GM18858 (cell line): ENCODE data around the gene ABCC9.
A peak's percentile ranks its signal among the peaks of the same experiment; 100 is the strongest.
"Not testable (repeated sequence)": the region's sequence is repeated elsewhere in the genome, so short reads cannot be mapped to it uniquely, and the experiment has no call there.

Source experiments
- ATAC-seq: cut with Tn5 transposase; IDR thresholded peaks from one replicate; pipeline ENCODE4 v1.9.1; 2021; ENCODE audit not compliant: unreplicated experiment

ABCC9 gene

DNA sequence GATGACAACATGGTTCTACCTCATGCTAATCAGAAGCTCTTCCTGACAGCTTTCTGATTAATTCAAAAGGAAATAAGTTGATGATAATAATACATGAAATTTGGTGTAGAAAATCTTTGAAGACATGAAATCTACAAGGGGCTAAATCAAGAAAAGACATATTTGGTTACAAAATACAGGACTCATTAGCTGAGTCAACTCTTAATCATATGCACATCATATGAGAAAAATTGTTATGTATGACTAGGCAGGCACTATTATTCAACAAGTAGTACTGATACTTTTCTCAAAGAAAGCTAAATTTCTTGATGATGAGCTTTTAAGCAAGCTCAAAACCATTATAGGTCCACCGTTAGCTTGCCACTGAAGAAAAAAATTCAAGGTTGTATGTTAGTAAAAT lies 7.1 kb downstream of the ABCC9 start:
- no peak for ATAC-seq

- no peak for ATAC-seq
Observed at GRCh38 chr12:21933656-21934055, 7.6 kb downstream of the ABCC9 start.

GRCh38 chr12:21929972-21930371 lies 11.3 kb downstream of the ABCC9 start:
- ATAC-seq: not testable (repeated sequence)

GRCh38 chr12:21925296-21925913 lies 15.8 kb downstream of the ABCC9 start:
- no peak for ATAC-seq

DNA sequence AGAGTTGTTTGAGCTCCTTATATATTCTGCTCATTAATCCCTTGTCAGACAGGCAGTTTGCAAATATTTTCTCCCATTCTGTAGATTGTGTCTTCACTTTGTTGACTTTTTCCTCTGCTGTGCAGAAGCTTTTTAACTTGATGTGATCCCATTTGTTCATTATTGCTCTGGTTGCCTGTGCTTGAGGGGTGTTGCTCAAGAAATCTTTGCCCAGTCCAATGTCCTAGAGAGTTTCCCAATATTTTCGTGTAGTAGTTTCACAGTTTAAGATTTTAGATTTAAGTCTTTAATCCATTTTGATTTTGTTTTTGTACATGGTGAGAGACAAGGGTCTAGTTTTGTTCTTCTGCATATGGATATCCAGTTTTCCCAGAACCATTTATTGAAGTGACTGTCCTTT lies 19.8 kb downstream of the ABCC9 start:
- ATAC-seq: no peak

- no peak for ATAC-seq
Observed at GRCh38 chr12:21918456-21918855, 22.8 kb downstream of the ABCC9 start.

DNA sequence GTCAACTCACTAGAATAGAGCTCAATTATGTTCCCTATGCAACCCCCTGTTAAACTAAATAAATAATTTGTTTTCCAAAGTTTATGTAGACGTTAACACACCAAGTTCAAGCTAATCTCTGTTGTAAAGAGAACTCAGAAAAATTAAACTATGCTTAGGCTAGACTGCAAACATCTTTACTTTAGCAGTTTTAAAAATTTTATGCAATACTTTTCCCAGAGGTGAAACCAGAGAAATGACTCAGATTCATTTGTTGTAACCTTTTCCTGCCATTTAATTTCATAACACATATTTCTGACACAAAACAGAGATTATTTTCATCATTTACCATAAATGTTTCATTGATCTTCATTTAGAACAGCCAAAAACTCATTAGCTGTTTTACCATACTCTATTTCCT lies 27.4 kb downstream of the ABCC9 start:
- no peak for ATAC-seq

- ATAC-seq: no peak
Observed at GRCh38 chr12:21912318-21912717, 28.9 kb downstream of the ABCC9 start.

- no peak for ATAC-seq
Observed at GRCh38 chr12:21911832-21912231, 29.4 kb downstream of the ABCC9 start.

DNA sequence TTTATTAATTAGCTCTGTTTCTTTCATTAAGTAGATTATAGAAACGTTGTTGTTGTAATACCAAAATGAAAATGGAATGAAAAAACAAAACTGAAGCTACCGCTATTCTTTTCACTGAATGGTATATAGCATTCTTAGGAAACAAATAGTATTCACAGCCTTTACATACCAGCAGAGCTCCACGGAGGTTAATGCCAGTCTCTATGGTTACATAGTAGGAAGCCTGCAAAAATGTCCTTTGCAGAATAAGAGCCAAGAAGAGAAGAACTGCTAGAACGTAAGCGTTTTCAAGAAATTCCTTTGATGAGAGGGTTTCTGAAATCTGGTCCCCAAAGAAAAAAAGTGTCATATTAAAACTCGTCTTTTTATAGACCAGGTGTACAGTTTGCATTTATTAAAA lies 30.6 kb downstream of the ABCC9 start:
- no peak for ATAC-seq

- ATAC-seq: no peak
Observed at GRCh38 chr12:21907948-21908837, 33.0 kb downstream of the ABCC9 start.

DNA sequence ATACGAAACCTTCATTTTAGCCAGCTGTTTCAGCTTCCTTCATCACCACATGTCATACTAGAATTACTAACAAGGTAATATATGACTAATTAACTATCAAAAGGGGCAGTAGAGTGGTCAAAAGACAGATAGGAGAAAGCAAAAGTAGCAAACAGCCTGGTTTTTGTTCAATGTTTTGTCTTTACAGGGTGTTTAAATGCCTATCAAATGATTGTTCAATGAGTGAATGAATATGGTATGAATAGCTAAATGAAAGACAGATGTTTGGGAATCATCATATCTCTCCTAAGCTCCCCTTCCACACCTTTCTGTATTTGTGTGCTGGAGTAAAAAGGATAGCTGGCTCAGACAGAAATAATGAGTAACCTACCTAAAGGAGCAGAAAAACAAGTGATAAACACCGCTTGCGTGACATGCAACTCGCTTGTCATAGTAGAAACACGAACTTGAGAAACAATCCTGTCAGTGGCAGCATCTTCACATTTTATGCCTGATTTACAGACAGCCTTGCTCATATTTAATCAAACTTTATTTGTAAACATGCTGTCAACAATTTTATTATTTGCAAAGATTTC lies 34.2 kb downstream of the ABCC9 start:
- peak; percentile 82 for ATAC-seq

GRCh38 chr12:21899532-21899931 lies 41.7 kb downstream of the ABCC9 start:
- ATAC-seq: not testable (repeated sequence)

DNA sequence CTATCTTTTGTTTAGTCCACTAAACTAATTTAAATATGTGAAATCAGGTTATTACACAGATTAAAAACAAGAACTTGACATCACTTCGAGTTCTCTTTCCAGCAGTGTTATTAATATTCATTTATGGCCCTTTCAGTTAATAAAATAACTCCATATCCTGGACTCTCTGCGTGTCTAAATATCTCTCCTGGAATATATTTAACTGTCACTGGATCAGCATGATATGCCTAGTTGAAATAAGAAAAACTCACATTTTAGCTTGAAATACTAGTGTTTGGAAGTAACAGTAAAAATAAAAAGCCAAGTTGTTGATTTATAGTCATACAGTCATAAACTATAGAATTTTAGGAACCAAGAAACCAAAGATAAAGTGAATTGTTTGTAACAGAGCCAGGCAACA lies 45.6 kb downstream of the ABCC9 start:
- no peak for ATAC-seq

DNA sequence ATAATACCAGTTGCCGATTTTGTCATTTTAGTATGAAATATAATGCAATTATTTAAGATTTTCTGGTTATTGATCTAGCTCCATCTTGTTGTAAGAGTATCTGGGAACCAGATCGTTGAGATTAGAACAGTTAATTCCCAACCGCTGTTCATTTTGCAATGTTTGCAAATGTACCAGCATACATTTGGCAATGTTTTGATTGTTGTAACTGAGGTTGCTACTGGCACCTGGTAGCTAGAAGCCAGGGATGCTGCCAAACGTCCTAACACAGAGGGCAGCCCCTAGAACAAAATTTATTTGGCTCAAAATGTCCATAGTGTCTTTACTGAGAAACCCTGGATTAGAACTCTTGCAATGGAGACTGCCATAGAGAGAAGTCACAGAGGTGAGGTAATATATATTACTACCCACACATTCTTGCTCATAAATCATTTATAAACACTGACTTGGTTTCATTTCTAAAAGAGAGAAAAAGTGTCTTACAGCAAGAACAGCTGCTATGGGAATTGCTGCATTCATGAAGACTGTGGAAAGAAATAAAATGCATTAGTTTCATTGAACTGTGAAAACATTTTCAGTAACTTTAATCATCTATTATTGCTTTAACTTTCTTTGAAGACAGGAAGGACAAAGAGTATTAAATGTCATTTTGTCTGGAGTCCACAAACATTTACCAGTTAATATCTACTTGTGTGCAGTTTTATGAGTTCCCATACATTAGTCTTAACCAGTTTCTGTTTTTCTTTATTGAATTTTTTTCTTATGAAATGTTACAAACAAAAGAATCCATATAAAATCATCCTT lies 46.2 kb downstream of the ABCC9 start:
- no peak for ATAC-seq

- ATAC-seq: no peak
Observed at GRCh38 chr12:21893924-21894323, 47.3 kb downstream of the ABCC9 start.

DNA sequence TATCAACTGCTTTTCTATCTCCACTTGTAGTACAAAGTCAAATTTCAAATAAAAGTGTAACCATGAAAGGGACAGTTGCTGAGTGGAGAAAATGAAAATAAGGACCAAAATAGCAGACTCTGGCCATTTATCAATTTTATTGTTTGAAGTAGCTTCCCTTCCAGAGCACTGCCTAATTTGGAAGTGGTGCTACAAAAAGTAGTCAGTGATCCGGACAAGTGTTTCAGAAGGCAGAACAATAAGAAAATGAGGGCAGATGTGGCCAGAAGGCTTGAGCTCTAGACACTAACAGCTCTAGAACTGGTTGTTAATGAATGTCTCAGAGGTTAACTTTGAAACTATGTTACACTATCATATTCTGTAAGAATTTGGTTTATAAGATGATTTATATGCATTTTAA lies 48.9 kb downstream of the ABCC9 start:
- ATAC-seq: no peak

DNA sequence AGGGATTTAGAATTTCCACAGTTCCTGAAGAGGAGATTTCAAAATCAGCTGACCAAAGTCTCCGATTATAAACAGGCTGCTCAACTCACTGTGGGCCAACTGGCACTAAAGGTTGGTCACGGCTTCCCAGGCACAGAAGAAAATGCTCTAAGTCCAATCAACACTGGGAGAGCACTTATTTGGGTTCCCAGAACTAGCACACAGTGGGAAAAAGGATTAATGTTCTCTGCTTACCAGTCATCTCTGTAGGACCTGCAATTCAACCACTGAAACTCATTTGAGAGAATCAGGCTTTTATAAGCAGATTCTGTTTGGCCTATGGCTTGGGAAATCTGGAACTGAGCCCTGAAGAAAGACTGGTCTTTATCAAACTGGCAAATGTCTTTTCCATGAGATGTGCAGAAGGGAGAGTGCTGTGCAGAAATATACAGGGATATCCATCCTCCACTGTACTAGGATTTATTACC lies 49.4 kb downstream of the ABCC9 start:
- ATAC-seq: no peak

DNA sequence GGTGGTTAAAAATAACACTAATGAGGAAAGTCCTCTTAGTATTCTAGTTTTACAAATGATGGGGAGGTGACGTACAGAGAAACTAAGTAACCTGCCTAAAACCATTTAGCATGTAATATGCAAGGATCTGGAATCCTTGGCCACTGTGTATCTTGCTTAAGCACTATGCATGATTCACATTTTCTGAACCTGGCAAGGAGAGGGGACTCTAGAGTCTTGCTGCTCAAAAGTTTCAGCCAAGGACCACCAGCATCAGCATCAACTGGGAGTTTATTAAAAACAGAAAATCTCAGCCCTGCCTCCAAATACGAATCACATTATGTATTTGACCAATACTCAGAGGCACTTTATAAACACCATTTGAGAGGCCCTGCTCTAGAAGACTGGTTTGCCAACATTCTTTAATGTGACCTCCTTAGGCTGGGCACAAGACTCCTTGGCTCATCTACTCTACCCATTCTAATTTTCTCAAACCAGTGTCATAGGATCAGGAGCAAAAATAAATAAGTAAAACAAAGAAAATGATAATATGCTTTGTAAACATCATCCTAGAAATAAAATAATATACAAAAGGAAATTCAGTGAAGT lies 52.9 kb downstream of the ABCC9 start:
- ATAC-seq: no peak

DNA sequence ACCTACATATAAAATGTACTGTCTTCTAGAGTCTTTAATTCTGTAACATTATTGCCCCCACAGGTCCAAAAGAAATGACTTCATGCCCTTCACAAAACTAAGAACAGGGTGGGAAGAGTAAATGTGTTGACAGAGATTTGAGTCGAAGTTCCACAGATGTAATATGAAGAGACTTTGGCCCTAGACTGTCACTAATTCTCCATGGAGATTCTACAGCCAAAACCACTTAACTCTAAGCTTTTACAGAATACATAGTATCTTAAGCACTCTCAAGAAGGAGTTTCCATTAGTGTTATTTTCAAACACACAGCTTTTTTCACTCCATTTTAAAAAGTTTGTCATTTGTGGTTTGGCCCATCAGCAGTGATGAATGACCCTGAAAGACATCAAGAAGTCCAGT lies 56.3 kb downstream of the ABCC9 start:
- ATAC-seq: no peak

DNA sequence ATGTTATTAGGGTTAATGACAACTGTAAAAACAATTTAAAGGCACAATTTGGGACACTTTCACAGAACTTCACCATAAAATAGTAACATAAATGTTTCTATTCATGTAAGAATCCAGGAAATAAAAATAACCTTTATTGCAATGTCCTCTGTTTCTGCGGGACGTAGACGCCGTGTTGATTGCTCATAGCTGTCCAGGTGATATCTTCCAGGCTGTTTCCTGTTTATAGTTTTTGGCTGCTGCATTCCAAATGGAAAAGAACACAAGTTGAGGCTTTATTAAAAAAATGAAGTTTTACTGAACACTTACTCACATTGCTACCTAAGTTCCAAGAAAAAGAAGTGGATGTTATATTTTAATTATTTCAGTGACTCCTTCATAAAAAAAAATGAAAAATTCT lies 58.6 kb downstream of the ABCC9 start:
- ATAC-seq: no peak
